Nephron (organoid): Measurements from ENCODE around the gene ZFP69B.
A peak's percentile ranks its signal among the peaks of the same experiment; 100 is the strongest.

ENCODE experiments used
- H3K27ac Mint-ChIP-seq, 3 experiments: 2 replicates each; pipeline ENCODE4 v1.8.0; 2020; ENCODE audit warnings: mixed read lengths in 3 of 3, mild to moderate bottlenecking in 2 of 3, moderate library complexity in 1 of 3
- H3K27me3 Mint-ChIP-seq: 2 replicates; pipeline ENCODE4 v1.8.0; 2021; ENCODE audit warnings: low read depth, mild to moderate bottlenecking, moderate library complexity, mixed read lengths
- H3K36me3 Mint-ChIP-seq: 2 replicates; pipeline ENCODE4 v1.8.0; 2020; ENCODE audit warnings: low read depth, mixed read lengths
- H3K4me1 Mint-ChIP-seq: 2 replicates; pipeline ENCODE4 v1.8.0; 2020; ENCODE audit warnings: mixed read lengths
- H3K4me3 Mint-ChIP-seq, 3 experiments: 2 replicates each; pipeline ENCODE4 v1.8.0; 2020; ENCODE audit warnings: mild to moderate bottlenecking in 3 of 3, mixed read lengths in 3 of 3, moderate library complexity in 2 of 3
- H3K9me3 Mint-ChIP-seq: 2 replicates; pipeline ENCODE4 v1.8.0; 2020; ENCODE audit warnings: mixed read lengths
- TF ChIP-seq, protein P1 (sequence below), 3 experiments: fragments of 200-600 bp; sonication (generic); IDR thresholded peaks; one replicate each; pipeline ENCODE4 v1.5.0; 2021; ENCODE audit warnings: antibody characterized with exemption in 3 of 3; ENCODE audit not compliant: unreplicated experiment in 3 of 3

Gene ZFP69B

DNA sequence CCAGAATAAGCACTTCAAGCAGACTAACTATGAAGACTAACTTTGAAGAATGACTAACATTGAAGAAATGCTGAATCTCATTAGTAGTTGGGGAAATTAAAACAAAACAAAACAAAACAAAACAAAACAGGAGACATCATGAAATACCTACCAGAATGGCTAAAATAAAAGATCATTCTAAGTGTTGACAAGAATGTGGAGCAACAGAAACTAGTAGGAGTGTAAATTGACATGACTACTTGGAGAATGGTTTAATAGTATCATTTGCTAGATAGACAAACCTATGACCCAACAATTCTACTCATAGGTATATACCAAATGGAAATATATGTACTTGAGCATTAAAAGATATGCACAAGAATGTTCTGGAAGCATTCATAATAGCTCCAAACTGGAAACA is 18.9 kb upstream of the ZFP69B start:
- Mint-ChIP-seq H3K36me3 (peaks cover 3% of the 10 kb centered on the region), H3K4me3 (no peak overlapping the region), H3K27ac (no peak overlapping the region), H3K27me3 (no peaks in the 10 kb centered on the region), H3K4me1 (no peaks in the 10 kb centered on the region), H3K9me3 (no peaks in the 10 kb centered on the region)
- TF ChIP-seq, protein P1, sequence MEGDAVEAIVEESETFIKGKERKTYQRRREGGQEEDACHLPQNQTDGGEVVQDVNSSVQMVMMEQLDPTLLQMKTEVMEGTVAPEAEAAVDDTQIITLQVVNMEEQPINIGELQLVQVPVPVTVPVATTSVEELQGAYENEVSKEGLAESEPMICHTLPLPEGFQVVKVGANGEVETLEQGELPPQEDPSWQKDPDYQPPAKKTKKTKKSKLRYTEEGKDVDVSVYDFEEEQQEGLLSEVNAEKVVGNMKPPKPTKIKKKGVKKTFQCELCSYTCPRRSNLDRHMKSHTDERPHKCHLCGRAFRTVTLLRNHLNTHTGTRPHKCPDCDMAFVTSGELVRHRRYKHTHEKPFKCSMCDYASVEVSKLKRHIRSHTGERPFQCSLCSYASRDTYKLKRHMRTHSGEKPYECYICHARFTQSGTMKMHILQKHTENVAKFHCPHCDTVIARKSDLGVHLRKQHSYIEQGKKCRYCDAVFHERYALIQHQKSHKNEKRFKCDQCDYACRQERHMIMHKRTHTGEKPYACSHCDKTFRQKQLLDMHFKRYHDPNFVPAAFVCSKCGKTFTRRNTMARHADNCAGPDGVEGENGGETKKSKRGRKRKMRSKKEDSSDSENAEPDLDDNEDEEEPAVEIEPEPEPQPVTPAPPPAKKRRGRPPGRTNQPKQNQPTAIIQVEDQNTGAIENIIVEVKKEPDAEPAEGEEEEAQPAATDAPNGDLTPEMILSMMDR (IDR thresholded peaks at IDR 0.05; ENCODE audit: unreplicated experiment in 3 of 3) = no peak

DNA sequence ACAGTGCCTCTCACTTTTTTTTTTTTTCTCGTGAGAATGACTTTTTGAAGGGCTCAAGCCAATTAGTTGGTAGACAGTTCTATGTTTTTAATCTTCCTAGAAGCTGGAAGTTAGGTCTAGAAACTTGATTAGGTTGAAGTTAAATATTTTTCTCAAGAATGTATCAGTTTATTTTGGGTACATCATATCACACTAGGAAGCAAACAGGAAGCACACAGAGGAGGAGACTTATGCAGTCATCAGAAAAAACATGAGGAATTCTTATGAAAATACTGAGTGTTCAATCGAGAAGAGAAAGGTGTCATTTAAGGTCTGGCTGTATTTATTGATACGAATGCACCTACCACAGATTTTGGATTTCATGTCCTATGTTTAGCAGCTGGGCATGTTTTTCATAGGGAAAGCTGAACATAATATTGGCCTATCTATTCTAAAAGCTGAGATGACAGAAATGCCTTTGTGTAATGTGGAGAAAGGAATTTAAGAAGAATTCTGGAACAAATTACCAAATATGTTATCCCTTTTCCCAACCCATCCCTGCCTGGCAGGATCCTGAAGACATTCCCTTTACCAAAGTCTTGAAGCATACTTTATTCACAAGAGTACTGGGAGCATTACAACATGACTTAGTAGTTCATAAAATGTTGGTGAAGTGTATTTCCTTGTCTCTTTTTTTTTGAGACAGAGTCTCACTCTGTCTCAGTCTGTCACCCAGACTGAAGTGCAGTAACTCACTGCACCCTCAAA is 17.5 kb upstream of the ZFP69B start:
- TF ChIP-seq, protein P1 (IDR thresholded peaks at IDR 0.05; ENCODE audit: unreplicated experiment in 3 of 3) = no peak
- Mint-ChIP-seq H3K4me3 (no peak overlapping the region), H3K27ac (no peak overlapping the region), H3K9me3 (no peaks in the 10 kb centered on the region), H3K27me3 (no peaks in the 10 kb centered on the region), H3K4me1 (no peaks in the 10 kb centered on the region), H3K36me3 (no peaks in the 10 kb centered on the region)

DNA sequence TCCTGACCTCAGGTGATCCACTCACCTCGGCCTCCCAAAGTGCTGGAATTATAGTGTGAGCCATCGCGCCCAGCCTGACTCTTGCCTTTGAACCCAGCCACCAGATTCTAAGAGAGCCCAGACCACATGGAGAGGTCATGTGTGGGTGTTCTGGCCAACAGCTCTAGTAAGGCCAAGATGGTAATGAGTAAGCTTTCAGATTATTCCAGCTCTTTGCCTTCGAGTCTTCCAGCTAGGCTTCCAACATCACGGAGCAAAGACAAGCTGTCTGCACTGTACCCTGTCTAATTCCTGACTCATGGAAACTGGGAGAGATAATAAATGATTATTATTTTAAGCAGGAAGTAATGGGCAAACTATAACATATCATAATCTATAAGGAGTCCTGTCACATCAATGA is 14.8 kb upstream of the ZFP69B start:
- no peaks in the 10 kb centered on the region for H3K36me3 Mint-ChIP-seq
- no peak overlapping the region for H3K27ac Mint-ChIP-seq
- TF ChIP-seq, protein P1 (IDR thresholded peaks at IDR 0.05; ENCODE audit: unreplicated experiment in 3 of 3) = no peak
- no peaks in the 10 kb centered on the region for H3K4me1 Mint-ChIP-seq
- H3K27me3 Mint-ChIP-seq = no peaks in the 10 kb centered on the region
- no peaks in the 10 kb centered on the region for H3K9me3 Mint-ChIP-seq
- H3K4me3 Mint-ChIP-seq = no peak overlapping the region

DNA sequence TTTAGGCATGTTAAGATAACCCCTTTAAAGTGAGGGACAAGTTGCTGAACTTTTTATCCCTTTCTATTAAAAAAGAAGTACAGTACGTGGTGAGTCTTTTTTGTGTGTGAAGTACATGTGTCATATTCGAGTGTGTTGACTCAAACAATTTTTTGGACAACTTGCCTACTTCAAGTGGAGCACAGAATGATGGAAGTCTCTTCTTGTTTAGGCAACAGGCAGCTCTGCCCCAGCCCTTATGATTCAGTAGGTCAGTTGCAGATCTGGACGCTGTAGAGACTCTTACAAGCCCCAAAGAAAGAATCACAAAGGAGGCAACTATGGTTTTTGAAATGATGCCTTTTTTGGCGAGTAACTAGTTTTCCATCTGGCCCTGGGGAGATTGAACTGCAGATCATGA is 14.4 kb upstream of the ZFP69B start:
- no peaks in the 10 kb centered on the region for H3K9me3 Mint-ChIP-seq
- no peaks in the 10 kb centered on the region for H3K27me3 Mint-ChIP-seq
- H3K4me1 Mint-ChIP-seq = no peaks in the 10 kb centered on the region
- TF ChIP-seq, protein P1 (IDR thresholded peaks at IDR 0.05; ENCODE audit: unreplicated experiment in 3 of 3) = no peak
- H3K27ac Mint-ChIP-seq = no peak overlapping the region
- no peak overlapping the region for H3K4me3 Mint-ChIP-seq
- H3K36me3 Mint-ChIP-seq = no peaks in the 10 kb centered on the region

DNA sequence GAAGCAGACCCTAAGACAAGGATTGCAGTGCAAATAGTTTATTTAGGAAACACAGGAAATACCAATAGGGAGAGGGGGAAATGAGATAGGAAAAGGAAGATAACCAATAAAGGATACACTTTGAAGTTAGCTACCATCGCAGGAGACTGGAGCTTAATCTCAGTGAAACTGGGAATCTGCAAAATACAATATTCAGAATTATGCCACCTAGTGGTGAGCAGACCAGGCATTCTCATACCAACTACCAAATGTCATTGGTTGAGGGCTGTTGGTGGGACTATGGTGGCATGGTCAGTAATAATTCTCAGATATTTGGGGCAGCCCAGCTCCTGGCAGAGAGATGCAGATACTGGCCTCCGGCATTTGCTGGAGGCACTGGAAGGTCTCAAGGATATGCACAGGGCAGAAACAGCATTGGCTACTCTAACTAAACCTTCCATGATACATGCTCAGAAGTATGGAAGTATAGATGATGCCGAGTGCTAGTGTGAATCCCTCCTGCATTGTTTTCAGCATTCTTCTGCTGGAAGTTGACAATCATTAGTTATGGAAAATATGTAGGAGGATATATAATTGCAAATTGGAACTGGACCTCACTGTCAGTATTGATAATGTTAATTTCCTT is 11.8 kb upstream of the ZFP69B start:
- Mint-ChIP-seq H3K27ac (no peak overlapping the region), H3K36me3 (no peaks in the 10 kb centered on the region), H3K4me1 (no peaks in the 10 kb centered on the region), H3K4me3 (no peak overlapping the region), H3K9me3 (no peaks in the 10 kb centered on the region), H3K27me3 (no peaks in the 10 kb centered on the region)
- TF ChIP-seq, protein P1 (IDR thresholded peaks at IDR 0.05; ENCODE audit: unreplicated experiment in 3 of 3) = peak; percentile 26 to 59 (median 36)

DNA sequence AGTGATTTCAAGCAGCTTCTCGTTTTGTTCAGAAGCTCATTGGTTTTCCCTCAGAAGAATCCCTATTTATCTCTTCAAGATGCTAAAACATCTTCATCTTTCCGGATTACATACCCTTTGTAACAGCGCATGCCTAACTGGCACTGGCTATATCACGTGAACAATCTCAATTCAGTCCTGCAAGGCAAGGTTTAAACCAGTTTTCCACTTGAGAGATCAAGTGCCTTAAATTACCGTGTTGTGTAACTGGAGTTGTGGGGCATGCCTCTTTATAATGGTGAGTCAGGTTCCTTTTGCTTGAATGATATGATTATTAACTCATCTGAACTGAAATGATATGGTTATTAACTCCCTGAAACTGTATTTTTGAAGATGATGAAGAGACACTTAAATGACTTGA is 11.0 kb upstream of the ZFP69B start:
- Mint-ChIP-seq H3K4me1 (no peaks in the 10 kb centered on the region), H3K36me3 (no peaks in the 10 kb centered on the region), H3K27me3 (no peaks in the 10 kb centered on the region), H3K9me3 (no peaks in the 10 kb centered on the region), H3K4me3 (no peak overlapping the region), H3K27ac (no peak overlapping the region)
- TF ChIP-seq, protein P1 (IDR thresholded peaks at IDR 0.05; ENCODE audit: unreplicated experiment in 3 of 3) = no peak
